ENCODE data around the gene TXNDC2.

DNA sequence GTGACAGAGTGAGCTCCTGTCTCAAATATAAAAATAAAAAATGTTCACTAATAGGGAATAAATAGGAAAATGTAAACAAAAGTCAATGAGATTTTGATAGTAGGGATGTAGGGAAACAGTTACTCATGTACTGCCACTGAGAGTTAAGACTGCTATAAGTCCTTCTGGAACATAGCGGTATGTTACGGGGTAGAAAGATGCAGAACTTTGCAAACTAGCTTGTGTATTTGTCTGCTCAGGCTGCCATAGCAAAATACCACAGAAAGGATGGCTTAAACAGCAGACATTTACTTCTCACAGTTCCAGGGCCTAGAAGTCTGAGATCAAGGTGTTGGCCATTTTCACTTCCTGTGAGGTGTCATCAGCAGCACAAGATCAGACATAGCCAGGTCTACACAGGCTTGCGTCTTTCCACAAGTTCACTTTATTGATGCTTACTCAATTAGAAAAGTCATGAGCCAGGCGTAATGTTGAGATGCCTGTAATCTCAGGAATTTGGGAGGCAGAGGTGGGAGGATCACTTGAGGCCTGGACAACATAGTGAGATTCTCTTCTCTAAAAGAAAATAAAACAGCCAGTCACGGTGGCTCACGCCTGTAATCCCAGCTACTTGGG is 8.8 kb downstream of the TXNDC2 start:
- TF ChIP-seq, protein P1, sequence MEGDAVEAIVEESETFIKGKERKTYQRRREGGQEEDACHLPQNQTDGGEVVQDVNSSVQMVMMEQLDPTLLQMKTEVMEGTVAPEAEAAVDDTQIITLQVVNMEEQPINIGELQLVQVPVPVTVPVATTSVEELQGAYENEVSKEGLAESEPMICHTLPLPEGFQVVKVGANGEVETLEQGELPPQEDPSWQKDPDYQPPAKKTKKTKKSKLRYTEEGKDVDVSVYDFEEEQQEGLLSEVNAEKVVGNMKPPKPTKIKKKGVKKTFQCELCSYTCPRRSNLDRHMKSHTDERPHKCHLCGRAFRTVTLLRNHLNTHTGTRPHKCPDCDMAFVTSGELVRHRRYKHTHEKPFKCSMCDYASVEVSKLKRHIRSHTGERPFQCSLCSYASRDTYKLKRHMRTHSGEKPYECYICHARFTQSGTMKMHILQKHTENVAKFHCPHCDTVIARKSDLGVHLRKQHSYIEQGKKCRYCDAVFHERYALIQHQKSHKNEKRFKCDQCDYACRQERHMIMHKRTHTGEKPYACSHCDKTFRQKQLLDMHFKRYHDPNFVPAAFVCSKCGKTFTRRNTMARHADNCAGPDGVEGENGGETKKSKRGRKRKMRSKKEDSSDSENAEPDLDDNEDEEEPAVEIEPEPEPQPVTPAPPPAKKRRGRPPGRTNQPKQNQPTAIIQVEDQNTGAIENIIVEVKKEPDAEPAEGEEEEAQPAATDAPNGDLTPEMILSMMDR (IDR thresholded peaks at IDR 0.05), result no peak
- no peak for TF ChIP-seq POLR2A (IDR thresholded peaks at IDR 0.05)

All from uterus (tissue), 2 donors.